GM18511 (cell line): Measurements from ENCODE around the gene LHFPL2.
"Not testable (repeated sequence)": the region's sequence is repeated elsewhere in the genome, so short reads cannot be mapped to it uniquely, and the experiment has no call there.

Experiments
- ATAC-seq: cut with Tn5 transposase; IDR thresholded peaks from one replicate; pipeline ENCODE4 v1.9.1; 2021; ENCODE audit warnings: mild to moderate bottlenecking, moderate library complexity; ENCODE audit not compliant: unreplicated experiment

Gene LHFPL2

DNA sequence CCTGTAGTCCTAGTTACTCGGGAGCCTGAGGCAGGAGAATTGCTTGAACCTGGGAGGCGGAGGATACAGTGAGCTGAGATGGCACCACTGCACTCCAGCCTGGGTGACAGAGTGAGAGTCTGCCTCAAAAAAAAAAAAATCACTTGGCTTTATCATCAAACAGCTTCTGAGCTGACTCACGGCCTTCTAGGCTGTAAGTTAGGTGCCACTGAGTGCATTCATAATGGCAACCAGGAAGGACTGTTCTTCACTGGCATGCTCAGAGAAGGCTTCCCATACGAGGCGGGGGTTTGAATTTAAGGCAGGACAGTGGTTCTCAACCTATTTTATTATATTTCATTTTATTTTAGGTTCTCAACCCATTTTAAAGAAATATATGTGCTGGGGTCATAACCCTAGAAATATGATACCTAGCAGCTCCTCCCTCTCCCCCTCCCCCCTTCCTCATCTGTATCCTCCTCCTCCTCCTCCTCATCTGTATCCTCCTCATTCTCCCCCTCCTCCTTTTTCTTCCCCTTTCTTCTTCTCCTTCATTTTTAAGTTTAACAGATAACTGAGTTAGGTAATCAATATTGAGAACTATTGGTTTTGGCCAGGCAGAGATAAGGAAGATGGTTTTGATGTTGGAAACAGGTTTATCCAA lies 19.0 kb upstream of the LHFPL2 start:
- no peak for ATAC-seq

DNA sequence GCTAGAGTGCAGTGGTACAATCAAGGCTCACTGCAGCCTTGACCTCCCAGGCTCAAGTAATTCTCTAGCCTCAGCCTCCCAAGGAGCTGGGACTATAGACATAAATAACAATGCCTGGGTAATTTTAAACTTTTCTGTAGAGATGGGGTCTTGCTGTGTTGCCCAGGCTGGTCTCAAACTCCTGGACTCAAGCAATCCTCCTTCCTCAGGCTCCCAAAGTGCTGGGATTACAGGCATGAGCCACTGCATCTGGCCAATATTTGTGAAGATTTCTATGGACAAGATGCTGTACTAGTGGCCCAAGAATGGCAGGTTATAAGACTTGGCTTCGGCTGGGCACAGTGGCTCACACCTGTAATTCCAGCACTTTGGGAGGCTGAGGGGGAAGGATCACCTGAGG lies 18.4 kb upstream of the LHFPL2 start:
- ATAC-seq = not testable (repeated sequence)

- ATAC-seq = no peak
Measured at GRCh38 chr5:78666041-78666444, 17.5 kb upstream of the LHFPL2 start.

DNA sequence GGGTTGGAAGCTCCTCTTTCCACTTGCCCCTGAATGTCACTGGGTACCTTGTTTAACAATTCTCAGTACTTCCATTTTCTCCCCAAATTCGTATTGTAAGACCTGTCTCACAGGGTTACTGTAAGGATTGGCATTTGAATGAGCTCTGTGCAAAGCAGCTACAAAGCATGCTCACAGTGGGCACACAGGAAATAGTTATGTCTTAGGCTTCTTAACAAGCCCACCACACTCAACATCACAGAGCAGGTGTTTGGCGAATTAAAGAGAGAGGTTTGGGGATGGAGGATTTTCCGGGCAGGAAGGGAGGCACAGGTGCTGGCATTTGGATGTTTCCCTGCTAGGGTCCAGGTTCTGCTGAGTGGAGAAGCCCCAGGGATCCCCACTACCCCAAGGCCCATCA lies 17.0 kb upstream of the LHFPL2 start:
- ATAC-seq = no peak

DNA sequence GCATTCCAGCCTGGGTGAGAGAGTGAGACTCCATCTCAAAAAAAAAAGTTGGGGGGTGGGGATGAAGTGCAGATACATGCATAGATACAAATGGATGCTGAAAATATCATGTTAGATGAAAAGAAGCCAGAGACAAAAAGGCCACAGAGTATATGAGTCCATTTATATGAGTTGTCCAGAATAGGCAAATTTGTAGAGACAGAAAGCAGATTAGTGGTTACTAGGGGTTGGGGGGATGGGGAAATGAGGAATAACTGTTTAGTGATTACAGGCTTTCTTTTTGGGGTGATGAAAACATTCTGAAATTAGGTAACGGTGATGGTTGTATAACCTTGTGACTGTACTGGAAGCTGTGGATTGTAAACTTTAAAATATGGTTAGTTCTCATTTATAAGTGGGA lies 13.8 kb upstream of the LHFPL2 start:
- ATAC-seq = peak; percentile 41

GRCh38 chr5:78661691-78662090 lies 13.1 kb upstream of the LHFPL2 start:
- peak; percentile 84 for ATAC-seq

DNA sequence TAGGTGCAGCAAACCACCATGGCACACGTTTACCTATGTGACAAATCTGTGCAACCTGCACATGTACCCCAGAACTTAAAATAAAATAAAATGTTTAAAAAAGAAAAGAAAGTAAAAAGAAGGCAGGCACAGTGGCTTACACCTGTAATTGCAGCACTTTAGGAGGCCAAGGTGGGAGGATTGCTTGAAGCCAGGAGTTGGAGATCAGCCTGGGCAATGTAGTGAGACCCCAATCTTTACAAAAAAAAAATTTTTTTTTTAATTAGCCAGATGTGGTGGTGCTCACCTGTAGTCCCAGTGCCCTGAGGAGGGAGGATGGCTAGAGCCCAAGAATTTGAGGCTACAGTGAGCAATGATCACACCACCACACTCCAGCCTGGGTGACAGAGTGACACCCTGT lies 12.5 kb upstream of the LHFPL2 start:
- peak; percentile 26 for ATAC-seq

- ATAC-seq = no peak
Measured at GRCh38 chr5:78660401-78660800, 11.8 kb upstream of the LHFPL2 start.

DNA sequence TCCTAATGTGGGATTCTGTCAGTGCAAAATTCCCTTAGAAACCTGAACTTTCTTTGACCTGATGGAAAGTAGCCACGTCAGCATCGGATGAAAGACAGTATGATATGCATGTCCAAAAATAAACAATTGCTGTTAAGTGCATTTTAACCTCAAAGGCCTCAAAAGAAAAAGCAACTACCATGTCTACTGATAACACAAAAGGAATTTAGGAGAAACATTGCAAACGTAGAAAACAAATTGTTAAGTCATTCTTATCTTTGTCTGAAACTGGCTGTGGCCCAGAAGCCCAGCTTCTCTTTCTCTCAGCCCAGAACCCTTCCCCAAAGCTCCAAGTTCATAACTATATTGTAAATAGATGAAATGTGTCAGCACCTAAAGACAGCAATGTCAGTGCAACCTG lies 11.1 kb upstream of the LHFPL2 start:
- no peak for ATAC-seq

DNA sequence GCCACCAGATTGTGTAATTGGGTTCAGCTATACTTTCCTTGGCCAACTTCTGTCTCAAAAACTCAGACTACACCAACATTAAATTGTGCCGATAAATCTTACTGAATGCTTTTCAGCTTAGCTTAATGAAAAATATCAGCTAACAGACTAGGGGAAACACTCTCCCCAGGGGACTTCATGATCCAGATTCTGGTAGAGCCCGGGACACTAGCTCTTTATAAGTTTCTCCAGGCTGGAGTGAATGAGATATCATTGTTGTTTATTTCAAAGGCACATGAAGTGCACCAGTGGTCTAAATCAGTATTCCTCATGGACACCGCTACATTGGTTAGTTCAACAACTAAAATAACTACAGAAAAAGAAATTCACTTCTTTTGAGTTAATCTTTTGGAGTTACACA lies 10.5 kb upstream of the LHFPL2 start:
- ATAC-seq = no peak

- ATAC-seq = no peak
Measured at GRCh38 chr5:78657201-78657600, 8.6 kb upstream of the LHFPL2 start.

DNA sequence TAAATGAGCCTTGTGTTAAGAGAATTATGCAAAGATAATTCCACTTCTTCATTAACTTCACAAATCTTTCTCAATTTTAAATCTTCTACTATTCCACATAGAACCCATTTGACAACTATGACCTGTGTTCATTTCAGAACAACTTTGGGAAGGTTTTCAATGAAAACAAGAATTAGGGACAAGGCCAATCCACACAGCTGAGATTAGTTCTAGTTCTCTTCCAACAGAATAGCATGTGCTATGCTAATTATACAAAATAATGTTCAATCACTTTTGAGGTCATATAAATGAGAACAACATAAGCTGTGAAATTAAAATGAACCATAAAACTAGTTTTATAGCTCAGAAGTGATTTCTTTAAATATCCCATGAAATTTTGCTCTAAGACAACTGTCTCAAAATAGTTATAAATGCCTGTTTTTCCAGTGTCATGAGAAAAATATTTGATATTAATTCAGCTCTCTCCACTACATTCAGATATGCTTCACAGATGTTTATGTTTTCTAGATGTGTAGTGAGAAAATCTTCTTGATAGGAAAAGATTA lies 7.2 kb upstream of the LHFPL2 start:
- no peak for ATAC-seq

- no peak for ATAC-seq
Measured at GRCh38 chr5:78654386-78654785, 5.8 kb upstream of the LHFPL2 start.

DNA sequence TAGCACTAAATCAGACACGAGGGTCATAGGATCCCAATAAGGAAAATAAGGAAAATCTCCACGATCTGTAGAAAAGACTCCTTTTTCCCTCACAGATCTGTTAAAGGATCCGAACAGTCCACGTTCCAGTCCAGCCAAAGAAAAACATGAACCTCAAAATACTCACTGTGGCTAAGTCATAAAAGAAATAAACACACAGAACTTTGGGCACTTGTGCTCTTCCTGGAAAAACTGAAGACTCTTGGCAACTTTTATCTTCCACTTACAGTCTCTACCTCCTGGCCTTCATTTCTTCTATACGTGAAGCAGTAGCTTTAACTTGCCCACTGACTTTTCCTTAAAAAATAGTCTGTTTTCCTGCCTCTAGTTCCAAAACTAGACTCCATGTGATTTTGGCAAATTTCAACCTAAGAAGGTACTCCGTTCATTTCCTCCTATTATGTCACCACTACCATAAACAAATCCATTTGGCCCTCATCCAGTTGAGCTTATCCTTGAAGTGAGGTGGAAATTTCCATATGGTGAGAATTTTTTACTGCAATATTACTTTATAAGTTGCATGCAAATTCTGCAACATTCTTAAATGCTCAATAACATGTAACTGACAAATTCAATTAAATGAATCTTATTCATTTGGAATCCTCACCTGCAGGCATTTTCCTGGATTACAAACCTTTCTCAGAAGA lies 5.3 kb upstream of the LHFPL2 start:
- no peak for ATAC-seq

GRCh38 chr5:78653031-78653430 lies 4.5 kb upstream of the LHFPL2 start:
- no peak for ATAC-seq

GRCh38 chr5:78651468-78651867 lies 2.9 kb upstream of the LHFPL2 start:
- ATAC-seq = no peak

- no peak for ATAC-seq
Measured at GRCh38 chr5:78650531-78650930, 2.0 kb upstream of the LHFPL2 start.

DNA sequence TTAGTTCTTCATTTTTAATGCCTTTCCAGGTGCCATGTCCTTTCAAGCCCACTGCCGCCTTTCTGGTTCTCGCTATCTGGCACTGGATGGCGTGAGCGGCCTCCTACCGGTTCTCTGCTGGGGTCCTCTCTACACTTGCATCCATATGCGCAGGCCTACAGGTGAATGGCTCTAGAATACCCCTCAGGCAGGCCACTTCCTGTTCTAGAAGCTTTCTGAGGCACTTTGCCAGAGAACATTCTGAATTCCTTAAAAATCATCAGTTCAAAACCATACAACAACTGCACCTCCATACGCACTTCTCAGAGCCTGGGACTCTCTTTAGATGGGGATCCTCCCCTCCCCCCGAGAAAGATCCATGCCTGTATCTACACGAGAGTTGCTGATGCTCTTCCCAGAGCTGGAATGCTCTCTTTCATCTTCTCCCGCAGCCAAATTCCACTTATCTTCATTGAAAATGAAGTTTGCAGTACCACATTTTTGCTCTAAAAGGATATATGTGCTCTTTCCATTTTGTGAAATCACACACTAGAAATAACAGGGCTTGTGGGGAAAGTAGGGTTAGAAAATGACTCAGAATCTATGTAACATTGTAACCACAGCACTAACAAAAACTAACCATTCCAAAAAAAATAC lies 1.4 kb upstream of the LHFPL2 start:
- ATAC-seq = no peak

DNA sequence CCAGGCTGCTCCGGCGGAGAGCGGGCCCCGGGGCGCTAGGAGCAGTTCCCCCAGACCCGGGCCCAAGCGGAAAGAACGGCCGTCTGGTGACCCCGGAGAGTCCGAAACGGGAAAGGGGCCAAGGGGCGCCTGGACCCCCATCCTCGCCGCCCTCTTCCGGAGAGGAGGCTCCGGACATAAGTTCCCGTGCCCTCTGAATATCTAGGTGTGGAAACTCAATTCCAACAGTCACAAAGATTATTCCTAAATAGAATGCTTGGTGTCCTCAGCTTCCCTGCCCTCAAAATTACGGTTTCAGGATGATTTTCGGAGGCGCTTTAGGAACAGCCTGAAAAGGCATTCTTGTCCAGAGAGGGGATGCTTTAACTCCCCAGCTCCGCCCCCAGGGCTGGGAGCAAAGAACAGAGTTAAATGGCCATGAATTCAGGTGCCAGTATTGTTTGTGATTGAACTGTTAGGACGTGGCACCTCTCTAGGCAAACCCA lies 681 bp upstream of the LHFPL2 start:
- no peak for ATAC-seq

GRCh38 chr5:78647838-78648358 lies 674 bp downstream of the LHFPL2 start:
- ATAC-seq = peak; percentile 43

DNA sequence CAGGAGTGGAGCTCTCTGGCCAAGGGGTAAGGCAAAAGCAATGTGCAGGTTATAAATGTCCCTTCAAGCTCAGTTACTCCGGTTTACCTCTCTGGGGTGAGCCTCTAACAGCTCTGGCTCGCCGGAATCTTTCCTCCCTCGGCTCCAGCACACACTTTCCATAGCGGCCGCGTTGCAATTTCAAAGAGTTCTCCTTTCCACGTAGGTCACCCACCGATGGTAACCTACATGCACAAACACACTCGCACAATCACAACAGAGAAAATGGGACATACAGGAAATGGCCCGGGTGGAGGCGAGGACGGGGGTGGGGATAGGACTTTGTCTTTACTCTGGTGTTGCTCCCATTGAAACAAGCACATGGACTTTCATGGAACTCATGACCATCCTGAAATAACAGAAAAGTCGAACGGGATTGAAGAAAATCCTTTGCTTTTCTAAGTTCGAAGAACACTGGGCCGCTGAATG lies 1.2 kb downstream of the LHFPL2 start:
- no peak for ATAC-seq
